Naive thymus-derived CD4-positive, alpha-beta T cell (primary cell): Measurements from ENCODE around the gene KMO. TPM values are rescaled to one million over a fixed set of nuclear protein-coding genes. Genes with fewer than 3 reads are reported as not detected.

Experiments
- ATAC-seq: fragments of 150-1000 bp; cut with Tn5 transposase; 2 replicates; pipeline ENCODE4 v1.10.0; 2021; ENCODE audit warnings: mild to moderate bottlenecking, moderate library complexity
- CTCF ChIA-PET: fragments of 350-600 bp; sonication (Branson Sonifier 250); formaldehyde crosslinking; loops from one replicate; lab custom pipeline; 2021; ENCODE audit warnings: antibody characterized with exemption; lab: Charles Lee
- POLR2A ChIA-PET: fragments of 350-600 bp; sonication (Branson Sonifier 250); formaldehyde crosslinking; loops from one replicate; lab custom pipeline; 2021; ENCODE audit warnings: antibody characterized with exemption, inconsistent platforms; lab: Charles Lee
- DNase-seq, 9 donors: peaks; one replicate each; pipeline versions ENCODE4 v3.0.0 to v3.0.0-alpha.2; 2020 to 2022; ENCODE audit warnings: mixed read lengths in 1 of 9
- H3K27ac ChIP-seq: one replicate; pipeline ENCODE4 v1.7.0; 2013; ENCODE audit warnings: mild to moderate bottlenecking, low read depth, low read length, moderate library complexity
- H3K27me3 ChIP-seq, 2 donors: one replicate each; pipeline ENCODE4 v1.7.0; 2013; ENCODE audit warnings: low read length in 2 of 2, mild to moderate bottlenecking in 2 of 2, moderate library complexity in 2 of 2; ENCODE audit not compliant: control insufficient read depth in 2 of 2, insufficient read depth in 2 of 2
- H3K36me3 ChIP-seq, 3 experiments: 1 replicate in 2 of 3; 2 replicates in 1 of 3; pipeline ENCODE4 v1.7.0; 2013; ENCODE audit warnings: low read length in 3 of 3, mild to moderate bottlenecking in 3 of 3, moderate library complexity in 1 of 3; ENCODE audit not compliant: insufficient read depth in 3 of 3, control insufficient read depth in 2 of 3
- H3K4me1 ChIP-seq, 2 donors: one replicate each; pipeline ENCODE4 v1.7.0; 2013; ENCODE audit warnings: low read length in 2 of 2, mild to moderate bottlenecking in 2 of 2, moderate library complexity in 1 of 2; ENCODE audit not compliant: control insufficient read depth in 2 of 2, insufficient read depth in 2 of 2
- H3K4me3 ChIP-seq: 2 replicates; pipeline ENCODE4 v1.7.0; 2013; ENCODE audit warnings: mild to moderate bottlenecking, low read length
- H3K9me3 ChIP-seq, 3 experiments: 1 replicate in 2 of 3; 2 replicates in 1 of 3; pipeline ENCODE4 v1.7.0; 2013; ENCODE audit warnings: low read length in 3 of 3; ENCODE audit not compliant: control insufficient read depth in 2 of 3
- H3K27ac Mint-ChIP-seq, 9 donors: one replicate each; pipeline ENCODE4 v1.8.0; 2020 to 2022; ENCODE audit warnings: mixed read lengths in 9 of 9, mild to moderate bottlenecking in 8 of 9, moderate library complexity in 5 of 9, inconsistent platforms in 2 of 9
- H3K27me3 Mint-ChIP-seq, 5 donors: one replicate each; pipeline ENCODE4 v1.8.0; 2021 to 2022; ENCODE audit warnings: mixed read lengths in 5 of 5, mild to moderate bottlenecking in 1 of 5
- H3K36me3 Mint-ChIP-seq, 5 donors: one replicate each; pipeline ENCODE4 v1.8.0; 2020 to 2022; ENCODE audit warnings: mixed read lengths in 5 of 5, mild to moderate bottlenecking in 3 of 5, inconsistent platforms in 1 of 5
- H3K4me1 Mint-ChIP-seq, 7 donors: one replicate each; pipeline ENCODE4 v1.8.0; 2020 to 2022; ENCODE audit warnings: mixed read lengths in 7 of 7, mild to moderate bottlenecking in 3 of 7, inconsistent platforms in 1 of 7
- H3K4me3 Mint-ChIP-seq, 10 donors: one replicate each; pipeline ENCODE4 v1.8.0; 2020 to 2022; ENCODE audit warnings: mild to moderate bottlenecking in 10 of 10, mixed read lengths in 10 of 10, moderate library complexity in 6 of 10, inconsistent platforms in 2 of 10
- H3K9me3 Mint-ChIP-seq, 11 donors: one replicate each; pipeline ENCODE4 v1.8.0; 2020 to 2022; ENCODE audit warnings: mixed read lengths in 11 of 11, mild to moderate bottlenecking in 4 of 11, inconsistent platforms in 1 of 11, moderate library complexity in 1 of 11
- intact Hi-C, 2 donors: fragments of 100-400 bp; cut with micrococcal nuclease; formaldehyde crosslinking; loops; one replicate each; pipeline ENCODE4 v1.15.1; 2023
- polyA plus RNA-seq, 2 donors: library from polyadenylated mRNA; unstranded; fragments of 300-500 nt; fragmentation: Illumina TruSeq; gene quantifications; one replicate each; pipeline ENCODE4 v1.2.3, GENCODE V29; 2021
- total RNA-seq, 6 experiments: library from RNA in 5 of 6; stranded (reverse) in 5 of 6; gene quantifications; 1 replicate in 5 of 6; 2 replicates in 1 of 6; pipeline ENCODE4 v1.2.3 and lab custom pipeline; 2021 to 2026

Gene KMO
- total RNA-seq (1 to 10 TPM in 1 of 5 experiments, under 1 TPM in 3, not detected in 1; 0.51 to 3.3 (median 0.82) TPM), polyA plus RNA-seq (not detected), total RNA-seq (lab: John Stamatoyannopoulos, UW) (not detected)

DNA sequence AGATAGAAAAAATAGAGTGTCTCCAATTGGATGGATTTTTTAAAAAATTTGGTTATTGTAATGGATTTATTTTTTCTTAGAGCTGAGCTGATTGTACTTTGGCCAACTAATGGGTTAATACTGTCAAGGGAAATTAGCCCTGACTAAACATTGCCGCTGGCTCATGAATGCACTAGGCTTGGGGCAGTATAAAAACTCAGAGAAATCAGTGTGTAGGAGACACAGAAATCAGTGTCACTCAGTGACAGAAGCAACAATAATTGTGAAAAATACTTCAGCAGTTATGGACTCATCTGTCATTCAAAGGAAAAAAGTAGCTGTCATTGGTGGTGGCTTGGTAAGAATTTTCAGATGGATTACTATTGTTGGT, at the start of gene KMO:
Gene KMO, plus strand, starts transcription at position 217 of the 370 bp plus-strand sequence. Its CDS starts 67 bp downstream, at position 284.
- ChIA-PET POLR2A (interaction anchor here (0.8 to 1.1 kb wide), 2 partner anchors 13 to 20 kb away, joined by 3 to 5 read pairs; partner anchors contain the start of gene FH), CTCF (interaction anchor here (0.7 to 1.4 kb wide), 3 partner anchors 20 to 94 kb away, joined by 3 to 5 read pairs (median 4); no protein-coding TSS in a partner anchor)
- Mint-ChIP-seq H3K9me3 (no peaks in the 10 kb centered on the region), H3K36me3 (no peaks in the 10 kb centered on the region), H3K27me3 (peaks cover 0 to 34% (median 0%) of the 10 kb centered on the region in 5 donors), H3K4me1 (peaks cover 8 to 16% (median 13%) of the 10 kb centered on the region in 7 donors), H3K4me3 (peak within 1 kb of the TSS; percentile 86 to 99 (median 92)), H3K27ac (peak within 1 kb of the TSS; percentile 49 to 93 (median 83))
- no peaks in the 10 kb centered on the region for H3K27me3 ChIP-seq
- intact Hi-C loops, result loop anchor here (1.0 to 10.0 kb wide), 3 partner anchors 19 to 223 kb away; no protein-coding TSS in a partner anchor
- no peaks in the 10 kb centered on the region for H3K36me3 ChIP-seq
- ATAC-seq (peak; percentile 27), DNase-seq (peak in 1 of 9 donors; percentile 8)
- no peaks in the 10 kb centered on the region for H3K9me3 ChIP-seq
- H3K4me3 ChIP-seq, result peak within 1 kb of the TSS; percentile 71
- peak within 1 kb of the TSS; percentile 54 for H3K27ac ChIP-seq
- H3K4me1 ChIP-seq, result peaks cover 4 to 6% of the 10 kb centered on the region in 2 donors

DNA sequence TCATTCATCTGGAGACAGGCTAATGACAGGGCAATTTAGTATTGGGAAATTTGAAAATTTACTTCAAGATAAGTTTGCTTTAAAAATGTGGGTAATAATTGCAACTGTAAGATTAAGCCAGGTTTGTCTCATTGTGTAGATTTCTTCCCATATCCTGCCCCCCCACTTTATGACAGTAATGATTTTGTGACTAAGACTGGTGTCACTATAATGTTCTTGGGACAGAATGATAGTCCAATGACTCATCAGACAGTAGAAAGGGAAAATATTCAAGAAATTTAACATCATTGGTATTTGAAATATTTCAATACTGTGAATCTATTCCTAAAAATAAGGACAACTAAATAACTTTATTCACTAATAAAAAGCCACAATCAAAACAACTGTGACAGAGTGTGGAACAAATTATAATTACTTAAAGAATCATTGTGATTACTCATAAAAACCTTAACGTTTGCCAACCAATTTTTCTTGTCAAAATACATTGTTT, 49.4 kb upstream of the KMO start:
- ChIA-PET POLR2A (no interaction called here), CTCF (no interaction called here)
- H3K27ac Mint-ChIP-seq, result no peak overlapping the region
- no peaks in the 10 kb centered on the region for H3K9me3 ChIP-seq
- peaks cover 0 to 13% (median 3%) of the 10 kb centered on the region in 5 donors for H3K27me3 Mint-ChIP-seq
- H3K4me3 Mint-ChIP-seq, result no peak overlapping the region
- ATAC-seq, result no peak
- no peaks in the 10 kb centered on the region for H3K36me3 ChIP-seq
- H3K27ac ChIP-seq, result no peak overlapping the region
- no peaks in the 10 kb centered on the region for H3K9me3 Mint-ChIP-seq
- peaks cover 0 to 2% (median 0%) of the 10 kb centered on the region in 7 donors for H3K4me1 Mint-ChIP-seq
- intact Hi-C loops, result loop anchor here in 1 of 2 donors (10.0 kb wide), 1 partner anchor 748 kb away; no protein-coding TSS in a partner anchor
- H3K36me3 Mint-ChIP-seq, result peaks cover 0 to 4% (median 0%) of the 10 kb centered on the region in 5 donors
- no peaks in the 10 kb centered on the region for H3K27me3 ChIP-seq
- H3K4me1 ChIP-seq, result no peaks in the 10 kb centered on the region
- DNase-seq, result no peak
- H3K4me3 ChIP-seq, result no peak overlapping the region

DNA sequence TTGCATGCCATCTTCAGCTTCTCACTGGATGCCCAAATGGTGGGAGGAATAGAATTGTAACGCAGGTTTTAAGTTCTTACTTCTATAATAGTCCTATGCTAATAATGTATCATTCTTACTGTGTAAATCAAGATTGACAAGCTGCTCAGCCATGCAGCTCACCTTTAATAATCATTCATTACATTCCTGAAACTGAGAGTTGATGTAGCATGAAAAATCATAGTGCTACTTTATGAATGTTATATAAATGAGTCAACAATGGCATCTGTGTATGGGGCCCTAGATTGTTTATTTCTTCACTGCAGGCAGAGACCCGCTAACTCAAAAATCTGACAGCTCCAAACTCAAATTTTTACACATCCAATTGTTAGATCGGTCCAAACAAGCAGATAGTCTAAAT, 47.0 kb upstream of the KMO start:
- no peaks in the 10 kb centered on the region for H3K36me3 ChIP-seq
- H3K4me1 ChIP-seq, result no peaks in the 10 kb centered on the region
- no peak overlapping the region for H3K27ac Mint-ChIP-seq
- ATAC-seq, result no peak
- H3K4me1 Mint-ChIP-seq, result peaks cover 0 to 2% (median 0%) of the 10 kb centered on the region in 7 donors
- peaks cover 0 to 4% (median 3%) of the 10 kb centered on the region in 5 donors for H3K36me3 Mint-ChIP-seq
- no peak for DNase-seq
- H3K27me3 Mint-ChIP-seq, result peaks cover 0 to 13% (median 3%) of the 10 kb centered on the region in 5 donors
- no peak overlapping the region for H3K4me3 Mint-ChIP-seq
- ChIA-PET CTCF (no interaction called here), POLR2A (no interaction called here)
- no peak overlapping the region for H3K4me3 ChIP-seq
- intact Hi-C loops, result loop anchor here in 1 of 2 donors (10.0 kb wide), 1 partner anchor 750 kb away; no protein-coding TSS in a partner anchor
- H3K9me3 Mint-ChIP-seq, result no peaks in the 10 kb centered on the region
- no peaks in the 10 kb centered on the region for H3K9me3 ChIP-seq
- H3K27me3 ChIP-seq, result no peaks in the 10 kb centered on the region
- H3K27ac ChIP-seq, result no peak overlapping the region

DNA sequence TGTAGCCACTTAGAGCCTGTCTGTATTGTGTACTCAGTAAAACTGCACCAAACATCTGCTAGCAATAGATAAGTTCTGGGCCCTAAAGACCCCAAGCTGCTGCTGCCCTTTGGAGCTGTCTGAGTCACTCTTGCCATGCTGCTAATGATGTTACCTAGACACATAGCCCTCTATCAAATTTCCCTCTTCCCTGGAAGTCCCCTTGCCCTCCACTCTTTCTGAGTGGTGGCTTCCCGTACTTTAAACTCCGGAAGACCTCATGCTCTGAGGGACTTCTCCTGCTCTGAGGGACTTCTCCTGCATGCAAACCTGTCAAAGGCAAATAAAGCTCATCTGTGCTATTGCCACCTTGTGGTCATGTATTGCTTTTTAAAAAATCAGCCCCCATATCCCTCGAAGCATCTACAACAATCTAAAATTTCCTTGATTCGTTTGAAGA, 46.6 kb upstream of the KMO start:
- no peaks in the 10 kb centered on the region for H3K36me3 ChIP-seq
- Mint-ChIP-seq H3K4me3 (no peak overlapping the region), H3K4me1 (peaks cover 0 to 2% (median 0%) of the 10 kb centered on the region in 7 donors), H3K27ac (peak overlapping the region in 1 of 9 donors; percentile 24), H3K36me3 (peaks cover 0 to 4% (median 3%) of the 10 kb centered on the region in 5 donors), H3K27me3 (peaks cover 0 to 13% (median 3%) of the 10 kb centered on the region in 5 donors), H3K9me3 (no peaks in the 10 kb centered on the region)
- ChIA-PET CTCF (interaction anchor here (0.6 to 0.7 kb wide), 2 partner anchors 88 to 1246 kb away, joined by 3 to 4 read pairs; no protein-coding TSS in a partner anchor), POLR2A (no interaction called here)
- intact Hi-C loops, result loop anchor here in 1 of 2 donors (10.0 kb wide), 1 partner anchor 751 kb away; no protein-coding TSS in a partner anchor
- DNase-seq, result no peak
- H3K4me3 ChIP-seq, result no peak overlapping the region
- H3K9me3 ChIP-seq, result no peaks in the 10 kb centered on the region
- H3K27me3 ChIP-seq, result no peaks in the 10 kb centered on the region
- H3K27ac ChIP-seq, result no peak overlapping the region
- no peaks in the 10 kb centered on the region for H3K4me1 ChIP-seq
- no peak for ATAC-seq

DNA sequence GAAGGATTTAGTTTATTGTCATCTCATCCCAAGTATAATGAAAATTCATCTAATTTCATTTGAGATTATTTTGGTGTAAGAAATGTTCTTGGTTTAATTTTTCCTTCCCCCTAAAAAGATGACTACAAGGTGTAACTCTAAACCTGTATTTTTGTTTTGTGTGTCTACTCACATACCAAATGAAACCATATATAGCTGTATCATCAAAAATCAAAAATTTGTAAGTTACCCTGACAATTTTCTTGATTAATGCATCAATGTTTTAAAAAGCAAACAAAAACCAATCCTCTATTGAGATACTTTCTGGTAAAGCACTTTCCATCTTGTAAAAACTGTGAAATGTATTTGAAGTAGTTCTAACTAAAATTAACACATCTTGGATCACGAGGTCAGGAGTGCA, 43.4 kb upstream of the KMO start:
- no peak overlapping the region for H3K27ac ChIP-seq
- H3K9me3 Mint-ChIP-seq, result no peaks in the 10 kb centered on the region
- H3K4me1 ChIP-seq, result no peaks in the 10 kb centered on the region
- no peak overlapping the region for H3K27ac Mint-ChIP-seq
- H3K36me3 ChIP-seq, result no peaks in the 10 kb centered on the region
- H3K4me3 ChIP-seq, result no peak overlapping the region
- ChIA-PET POLR2A (no interaction called here), CTCF (no interaction called here)
- no peak overlapping the region for H3K4me3 Mint-ChIP-seq
- no peaks in the 10 kb centered on the region for H3K9me3 ChIP-seq
- peaks cover 0 to 9% (median 3%) of the 10 kb centered on the region in 5 donors for H3K36me3 Mint-ChIP-seq
- H3K27me3 ChIP-seq, result no peaks in the 10 kb centered on the region
- peaks cover 0 to 8% (median 0%) of the 10 kb centered on the region in 5 donors for H3K27me3 Mint-ChIP-seq
- intact Hi-C loops, result loop anchor here in 1 of 2 donors (10.0 kb wide), 1 partner anchor 754 kb away; no protein-coding TSS in a partner anchor
- H3K4me1 Mint-ChIP-seq, result peaks cover 0 to 2% (median 0%) of the 10 kb centered on the region in 7 donors
- DNase-seq (no peak), ATAC-seq (no peak)

DNA sequence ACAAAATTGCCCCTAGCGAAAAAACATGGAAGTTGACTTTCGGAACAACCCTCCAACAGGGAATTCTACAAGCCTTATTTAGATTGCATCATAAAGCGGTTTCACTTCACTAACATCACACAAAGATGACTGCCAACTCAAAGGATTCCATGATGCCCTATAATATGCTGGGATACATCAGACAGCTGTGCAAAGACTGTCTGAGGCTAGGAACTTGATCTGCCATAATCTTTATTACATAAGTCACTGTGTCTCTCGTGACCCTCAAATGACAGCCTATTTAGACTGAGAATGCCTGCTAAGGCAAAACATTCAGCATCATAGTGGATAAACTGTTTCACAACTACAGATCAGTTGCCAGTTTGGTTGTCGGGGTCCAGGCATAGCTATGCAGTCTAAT, 36.4 kb upstream of the KMO start:
- Histone ChIP-seq H3K9me3 (no peaks in the 10 kb centered on the region), H3K27me3 (no peaks in the 10 kb centered on the region), H3K4me3 (no peak overlapping the region), H3K36me3 (peaks cover 0 to 44% (median 0%) of the 10 kb centered on the region in 3 experiments), H3K4me1 (no peaks in the 10 kb centered on the region), H3K27ac (no peak overlapping the region)
- Mint-ChIP-seq H3K4me3 (no peak overlapping the region), H3K36me3 (peaks cover 7 to 63% (median 28%) of the 10 kb centered on the region in 5 donors), H3K27me3 (no peaks in the 10 kb centered on the region), H3K9me3 (no peaks in the 10 kb centered on the region), H3K4me1 (peaks cover 0 to 4% (median 0%) of the 10 kb centered on the region in 7 donors), H3K27ac (no peak overlapping the region)
- ChIA-PET POLR2A (no interaction called here), CTCF (no interaction called here)
- intact Hi-C loops, result loop anchor here in 1 of 2 donors (10.0 kb wide), 1 partner anchor 611 kb away; no protein-coding TSS in a partner anchor
- ATAC-seq (no peak), DNase-seq (no peak)
